Measurements from ENCODE around the gene MTUS2.

DNA sequence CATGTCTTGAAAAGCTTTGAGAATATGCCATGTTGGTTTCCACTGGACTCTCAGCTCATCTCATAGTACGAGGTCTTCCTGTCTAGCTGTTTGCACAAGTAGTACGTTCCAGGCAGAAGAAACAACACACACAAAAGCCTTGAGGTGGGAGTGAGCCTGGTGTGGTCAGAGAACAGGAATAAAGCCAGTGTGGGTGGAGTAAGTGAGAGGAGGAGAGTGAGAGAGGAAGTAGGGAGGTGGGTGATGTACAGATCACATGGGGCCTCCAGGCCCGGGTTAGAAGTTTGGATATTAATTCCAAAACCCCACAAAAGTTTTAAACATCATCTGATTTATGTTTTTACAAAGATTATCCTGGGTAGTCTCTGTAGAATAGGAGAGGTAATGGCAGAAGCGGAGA, 230.6 kb downstream of the MTUS2 start:
- TF ChIP-seq, protein P1, sequence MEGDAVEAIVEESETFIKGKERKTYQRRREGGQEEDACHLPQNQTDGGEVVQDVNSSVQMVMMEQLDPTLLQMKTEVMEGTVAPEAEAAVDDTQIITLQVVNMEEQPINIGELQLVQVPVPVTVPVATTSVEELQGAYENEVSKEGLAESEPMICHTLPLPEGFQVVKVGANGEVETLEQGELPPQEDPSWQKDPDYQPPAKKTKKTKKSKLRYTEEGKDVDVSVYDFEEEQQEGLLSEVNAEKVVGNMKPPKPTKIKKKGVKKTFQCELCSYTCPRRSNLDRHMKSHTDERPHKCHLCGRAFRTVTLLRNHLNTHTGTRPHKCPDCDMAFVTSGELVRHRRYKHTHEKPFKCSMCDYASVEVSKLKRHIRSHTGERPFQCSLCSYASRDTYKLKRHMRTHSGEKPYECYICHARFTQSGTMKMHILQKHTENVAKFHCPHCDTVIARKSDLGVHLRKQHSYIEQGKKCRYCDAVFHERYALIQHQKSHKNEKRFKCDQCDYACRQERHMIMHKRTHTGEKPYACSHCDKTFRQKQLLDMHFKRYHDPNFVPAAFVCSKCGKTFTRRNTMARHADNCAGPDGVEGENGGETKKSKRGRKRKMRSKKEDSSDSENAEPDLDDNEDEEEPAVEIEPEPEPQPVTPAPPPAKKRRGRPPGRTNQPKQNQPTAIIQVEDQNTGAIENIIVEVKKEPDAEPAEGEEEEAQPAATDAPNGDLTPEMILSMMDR (conservative IDR thresholded peaks at IDR 0.05; ENCODE audit: low read depth, low read length): no peak
- no peak for TF ChIP-seq EZH2phosphoT487 (IDR thresholded peaks at IDR 0.05; ENCODE audit: borderline replicate concordance, low read length)
- TF ChIP-seq EZH2 (IDR thresholded peaks at IDR 0.05; ENCODE audit: low read length, unreplicated experiment): no peak
